ENCODE data around the gene MYPOP. TPM values are rescaled to one million over a fixed set of nuclear protein-coding genes. Genes with fewer than 3 reads are reported as not detected.

The MYPOP gene
- total RNA-seq, 1 donor from 2014 or later, result 11.9 TPM

DNA sequence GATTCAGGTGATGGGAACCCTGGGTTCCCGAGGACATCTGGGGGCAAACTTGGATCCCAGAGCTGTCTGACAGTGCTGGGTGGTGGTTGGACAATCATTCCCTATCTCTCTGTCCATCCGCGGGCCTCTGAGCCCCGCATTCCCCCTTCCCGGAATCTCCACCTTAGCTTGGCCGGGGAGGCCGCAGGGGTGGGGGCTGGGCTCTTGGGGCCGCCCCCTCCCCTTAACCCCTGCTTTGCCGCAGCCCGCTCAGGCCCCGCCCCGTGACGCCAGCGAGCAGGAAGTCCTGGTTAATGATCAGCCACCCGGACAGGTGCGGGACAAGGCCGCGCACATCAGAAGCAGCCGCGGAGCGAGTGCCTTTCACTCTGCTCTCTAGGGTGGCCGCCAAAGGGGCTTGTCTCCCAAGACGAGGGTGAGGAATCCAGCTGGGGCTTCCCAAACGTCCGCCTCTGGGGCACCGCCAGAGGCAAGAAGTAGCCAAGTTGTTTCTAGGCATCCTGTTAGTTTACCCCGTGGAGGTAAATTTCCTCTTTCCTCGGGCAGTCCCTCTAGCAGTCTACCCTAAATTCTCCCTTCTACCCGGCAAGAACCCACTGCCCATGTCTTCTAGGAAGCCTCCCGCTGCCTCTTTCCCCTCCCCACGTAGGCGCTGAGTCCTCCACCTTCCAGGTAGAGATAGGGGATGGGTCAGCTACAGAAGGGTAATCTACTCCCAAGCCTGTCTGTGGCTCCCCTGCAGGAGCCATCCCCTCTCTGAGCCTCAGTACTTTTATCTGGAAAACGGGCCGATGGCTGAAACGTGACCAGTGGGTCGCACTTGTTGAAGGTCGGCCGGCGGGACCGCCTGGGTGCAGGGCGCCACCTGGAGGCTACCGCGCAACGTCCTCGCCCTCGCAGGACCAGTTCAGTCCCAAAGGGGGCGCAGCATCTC lies 19.5 kb downstream of the MYPOP start:
- Mint-ChIP-seq H3K4me1 (ENCODE audit: low read depth) (peaks cover 23% of the 10 kb centered on the region), H3K4me3 (ENCODE audit: unreplicated experiment) (peak overlapping the region; percentile 64), H3K9me3 (ENCODE audit: low read depth) (no peaks in the 10 kb centered on the region), H3K27ac (ENCODE audit: unreplicated experiment) (peak overlapping the region; percentile 50), H3K27me3 (ENCODE audit: low read depth) (no peaks in the 10 kb centered on the region), H3K36me3 (ENCODE audit: low read depth) (peaks cover 3% of the 10 kb centered on the region)
- peak; percentile 98 for TF ChIP-seq CTCF (IDR thresholded peaks at IDR 0.05)
- DNase-seq (ENCODE audit: low spot score), result no peak

- Mint-ChIP-seq H3K36me3 (ENCODE audit: low read depth) (peaks cover 3% of the 10 kb centered on the region), H3K27me3 (ENCODE audit: low read depth) (no peaks in the 10 kb centered on the region), H3K9me3 (ENCODE audit: low read depth) (no peaks in the 10 kb centered on the region), H3K27ac (ENCODE audit: unreplicated experiment) (no peak overlapping the region), H3K4me1 (ENCODE audit: low read depth) (peaks cover 23% of the 10 kb centered on the region), H3K4me3 (ENCODE audit: unreplicated experiment) (no peak overlapping the region)
- no peak for TF ChIP-seq CTCF (IDR thresholded peaks at IDR 0.05)
- no peak for DNase-seq (ENCODE audit: low spot score)
Observed at GRCh38 chr19:45881909-45882528, 20.4 kb downstream of the MYPOP start.

DNA sequence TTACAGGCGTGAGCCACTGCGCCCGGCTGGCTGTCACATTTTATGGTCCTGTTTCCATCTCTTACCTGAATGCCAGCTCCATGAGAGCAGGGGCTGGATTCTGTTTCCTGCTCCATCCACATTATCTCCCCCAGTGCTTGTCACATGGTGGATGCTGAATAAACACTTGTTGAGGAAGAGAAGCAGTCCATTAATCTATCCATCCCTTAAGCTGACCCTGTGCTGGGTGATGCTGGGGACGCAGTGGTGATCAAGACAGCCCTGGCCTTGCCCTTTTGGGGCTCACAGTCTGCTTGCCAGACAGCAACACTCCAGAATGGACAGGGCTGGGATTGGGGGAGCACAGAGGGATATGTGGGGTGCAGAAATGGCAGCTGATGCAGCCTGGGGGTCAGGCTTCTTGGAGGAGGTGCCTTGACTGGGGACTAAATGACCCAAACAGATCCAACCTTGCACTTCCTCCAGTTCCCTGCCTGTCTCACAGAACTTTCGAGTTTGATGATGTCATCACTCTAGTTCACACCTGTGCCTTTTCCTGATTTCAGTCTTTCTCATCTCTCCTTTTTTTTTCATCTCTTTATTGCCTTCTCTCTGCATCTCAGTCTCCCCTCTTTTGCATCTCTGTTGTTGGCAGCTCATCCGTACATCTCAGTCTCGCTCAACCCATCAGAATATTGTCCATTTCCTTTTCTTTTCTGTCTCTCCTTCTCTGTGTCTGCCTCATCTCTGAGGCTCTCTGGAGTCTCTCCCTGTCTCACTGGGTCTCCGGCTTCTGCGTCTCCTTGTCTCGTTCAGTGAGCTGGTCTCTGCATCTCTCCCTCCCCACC lies 21.1 kb downstream of the MYPOP start:
- DNase-seq (ENCODE audit: low spot score), result no peak
- Mint-ChIP-seq H3K9me3 (ENCODE audit: low read depth) (no peaks in the 10 kb centered on the region), H3K27me3 (ENCODE audit: low read depth) (no peaks in the 10 kb centered on the region), H3K4me3 (ENCODE audit: unreplicated experiment) (no peak overlapping the region), H3K27ac (ENCODE audit: unreplicated experiment) (no peak overlapping the region), H3K4me1 (ENCODE audit: low read depth) (peaks cover 25% of the 10 kb centered on the region), H3K36me3 (ENCODE audit: low read depth) (peaks cover 3% of the 10 kb centered on the region)
- TF ChIP-seq CTCF (IDR thresholded peaks at IDR 0.05), result no peak

DNA sequence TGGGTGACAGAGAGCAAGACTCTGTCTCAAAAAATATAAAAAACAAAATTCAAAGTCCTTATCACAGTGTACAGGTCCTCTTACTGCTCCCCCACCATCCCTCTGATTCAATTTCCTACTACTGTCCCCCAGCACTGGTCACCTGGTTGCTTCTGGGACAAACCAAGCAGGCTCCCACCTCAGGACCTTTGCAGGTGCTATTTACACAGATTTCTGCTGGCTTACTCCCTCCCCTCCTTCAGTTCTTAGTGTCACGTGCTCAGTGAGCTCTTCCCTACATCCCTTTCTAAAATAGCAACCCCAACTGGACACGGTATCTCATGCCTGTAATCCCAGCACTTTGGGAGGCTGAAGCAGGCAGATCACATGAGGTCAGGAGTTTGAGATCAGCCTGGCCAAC lies 22.4 kb downstream of the MYPOP start:
- H3K27ac Mint-ChIP-seq (ENCODE audit: unreplicated experiment), result no peak overlapping the region
- no peaks in the 10 kb centered on the region for H3K27me3 Mint-ChIP-seq (ENCODE audit: low read depth)
- H3K4me3 Mint-ChIP-seq (ENCODE audit: unreplicated experiment), result no peak overlapping the region
- H3K4me1 Mint-ChIP-seq (ENCODE audit: low read depth), result peaks cover 27% of the 10 kb centered on the region
- no peaks in the 10 kb centered on the region for H3K9me3 Mint-ChIP-seq (ENCODE audit: low read depth)
- peaks cover 3% of the 10 kb centered on the region for H3K36me3 Mint-ChIP-seq (ENCODE audit: low read depth)
- TF ChIP-seq CTCF (IDR thresholded peaks at IDR 0.05), result no peak
- DNase-seq (ENCODE audit: low spot score), result no peak

DNA sequence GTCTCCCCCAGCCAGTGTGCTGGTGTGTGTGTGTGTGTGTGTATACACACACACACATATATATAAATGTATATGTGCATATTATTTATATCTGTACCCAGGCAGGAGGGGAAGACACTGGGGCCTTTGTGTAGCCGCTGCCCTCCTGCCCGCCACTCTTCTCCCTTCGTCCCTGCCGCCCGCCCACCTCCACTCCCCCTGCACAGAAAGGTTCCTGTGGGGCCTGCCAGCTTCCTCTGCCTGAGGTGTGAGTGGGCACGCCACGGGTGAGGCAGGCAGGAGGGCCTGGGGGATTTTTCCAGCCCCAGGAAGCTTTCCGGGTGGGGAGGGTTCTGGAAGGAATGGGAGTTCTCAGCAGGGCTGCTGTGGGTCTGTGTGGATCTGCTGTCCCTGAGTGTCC lies 23.4 kb downstream of the MYPOP start:
- Mint-ChIP-seq H3K4me3 (ENCODE audit: unreplicated experiment) (no peak overlapping the region), H3K27me3 (ENCODE audit: low read depth) (no peaks in the 10 kb centered on the region), H3K36me3 (ENCODE audit: low read depth) (peaks cover 3% of the 10 kb centered on the region), H3K9me3 (ENCODE audit: low read depth) (no peaks in the 10 kb centered on the region), H3K27ac (ENCODE audit: unreplicated experiment) (no peak overlapping the region), H3K4me1 (ENCODE audit: low read depth) (peaks cover 24% of the 10 kb centered on the region)
- DNase-seq (ENCODE audit: low spot score), result no peak
- no peak for TF ChIP-seq CTCF (IDR thresholded peaks at IDR 0.05)

All from chondrocyte (in vitro differentiated cells).